Dermis microvascular lymphatic vessel endothelial cell (primary cell): ENCODE measurements around the gene CLDN22. TPM values are rescaled to one million over a fixed set of nuclear protein-coding genes. Genes with fewer than 3 reads are reported as not detected.

Experiments used
- DNase-seq, 2 donors: peaks; one replicate each; pipeline versions ENCODE4 v3.0.0 to v3.0.0-alpha.2; 2010; ENCODE audit warnings: low read depth in 2 of 2
- total RNA-seq: library from RNA; depleted of rRNA; stranded (reverse); fragments of >200 nt; gene quantifications from 2 replicates; pipeline ENCODE4 v1.2.1, GENCODE V29; 2014

Gene CLDN22
- total RNA-seq: not detected in 2 replicates

DNA sequence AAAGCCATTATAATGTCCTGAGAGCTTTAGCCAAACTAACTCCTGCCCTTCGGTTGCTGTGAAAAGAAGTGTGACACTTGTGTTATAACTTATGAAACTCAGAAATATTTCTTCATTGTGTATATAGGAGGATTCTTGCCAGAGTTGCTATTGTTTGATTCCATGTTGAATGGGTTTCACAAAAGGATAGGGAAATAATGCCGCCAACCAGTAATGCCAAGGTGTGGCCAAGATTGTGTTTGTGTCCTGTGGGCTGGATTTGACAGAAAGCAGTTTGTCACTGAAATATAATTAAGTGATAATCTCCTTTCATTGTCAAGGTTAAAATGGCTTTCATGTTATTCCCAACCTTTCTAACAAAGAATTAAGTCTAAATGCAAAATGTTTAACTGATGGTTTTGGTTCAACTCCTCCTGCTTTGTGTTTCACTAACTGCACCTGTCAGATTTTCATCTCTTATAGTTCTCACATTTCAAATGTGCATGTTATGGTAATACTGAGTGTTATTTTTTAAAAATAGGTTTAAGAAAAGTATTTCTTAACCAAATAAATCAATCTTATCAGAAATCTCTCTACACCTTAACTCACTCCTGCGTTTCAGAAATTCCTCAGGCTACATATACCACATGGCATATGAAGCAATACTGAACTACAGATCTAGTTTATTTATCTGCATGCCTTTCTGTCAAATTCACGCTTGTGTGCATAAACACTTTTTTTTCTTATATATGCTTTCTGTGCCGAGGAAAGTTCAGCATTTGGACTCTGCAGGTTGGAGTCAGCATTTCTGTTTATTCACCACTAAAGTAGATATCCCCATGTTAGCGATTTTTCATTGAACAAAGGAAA lies at the start of gene CLDN22:
TSS of gene CLDN22 (minus strand) at position 66 of the 849 bp plus-strand sequence. CDS start at position 8, 58 bp downstream.
- no peak for DNase-seq

DNA sequence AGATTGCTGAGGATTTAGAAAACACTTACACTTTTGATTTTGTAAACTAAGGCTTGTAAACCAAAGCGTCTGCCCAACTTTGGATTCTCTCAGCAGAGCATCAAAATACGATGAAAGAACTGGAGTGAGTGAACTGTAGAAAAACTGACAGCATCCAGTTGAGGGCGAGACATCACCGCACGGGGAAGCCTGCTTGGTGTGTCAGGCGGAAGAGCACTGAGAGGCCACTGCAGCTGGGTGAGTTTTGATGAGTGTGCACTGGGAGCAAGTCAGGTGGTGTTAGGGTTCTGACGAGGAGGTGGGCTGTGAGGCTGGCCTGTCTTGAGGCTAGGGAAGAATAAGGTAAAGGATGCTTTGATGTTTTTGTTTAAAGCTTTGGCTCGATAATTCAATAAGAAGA lies 49.0 kb upstream of the CLDN22 start:
- DNase-seq: no peak

DNA sequence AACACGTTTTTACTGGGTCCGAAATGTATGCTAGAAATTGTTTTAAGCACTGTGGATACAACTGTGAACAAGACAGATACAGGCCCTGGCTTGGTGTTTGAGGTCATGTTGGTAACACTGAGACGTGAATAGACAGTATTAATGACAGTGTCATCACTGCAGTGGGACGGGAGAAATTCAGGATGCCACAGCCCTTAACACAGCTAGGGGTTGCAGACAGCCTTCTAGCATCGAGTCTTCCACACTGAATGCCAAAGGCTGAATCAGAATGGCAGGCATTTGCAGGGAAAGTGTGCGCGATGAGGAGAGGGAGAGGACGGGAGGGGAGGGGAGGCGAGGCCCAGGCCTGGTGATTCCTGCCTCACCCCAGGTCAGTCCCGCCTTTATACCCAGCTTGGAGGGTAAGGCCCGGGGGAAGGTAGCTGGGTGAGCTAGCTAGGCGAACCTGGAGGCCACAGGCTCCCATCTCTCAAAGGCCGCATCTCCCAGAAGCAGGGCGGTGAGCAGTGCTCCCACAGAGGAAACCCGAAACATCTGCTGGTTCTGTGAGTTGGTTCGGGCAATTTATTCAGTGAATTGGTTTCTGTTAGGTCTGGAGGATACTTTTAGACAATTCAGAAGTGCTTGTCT lies 46.2 kb upstream of the CLDN22 start:
- DNase-seq: no peak

DNA sequence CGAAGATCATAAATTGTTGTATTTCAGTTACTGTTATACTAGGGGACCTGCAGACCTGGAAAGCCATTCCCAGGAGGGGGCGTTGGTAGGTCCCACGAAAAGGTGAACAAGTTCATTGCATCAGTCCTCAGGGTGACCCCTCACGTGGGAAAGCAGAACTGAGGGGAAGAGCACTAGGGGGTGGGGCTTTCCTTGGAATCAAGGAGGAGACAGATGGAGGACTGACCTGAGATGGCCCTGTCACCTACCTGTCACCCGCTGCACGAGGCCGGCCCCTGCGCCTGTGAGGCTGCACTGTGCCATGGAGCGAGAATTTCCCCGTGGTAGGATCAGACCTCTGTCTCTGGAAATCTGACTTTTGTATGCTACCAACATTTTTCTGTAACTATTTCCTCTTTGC lies 43.9 kb upstream of the CLDN22 start:
- DNase-seq: no peak

DNA sequence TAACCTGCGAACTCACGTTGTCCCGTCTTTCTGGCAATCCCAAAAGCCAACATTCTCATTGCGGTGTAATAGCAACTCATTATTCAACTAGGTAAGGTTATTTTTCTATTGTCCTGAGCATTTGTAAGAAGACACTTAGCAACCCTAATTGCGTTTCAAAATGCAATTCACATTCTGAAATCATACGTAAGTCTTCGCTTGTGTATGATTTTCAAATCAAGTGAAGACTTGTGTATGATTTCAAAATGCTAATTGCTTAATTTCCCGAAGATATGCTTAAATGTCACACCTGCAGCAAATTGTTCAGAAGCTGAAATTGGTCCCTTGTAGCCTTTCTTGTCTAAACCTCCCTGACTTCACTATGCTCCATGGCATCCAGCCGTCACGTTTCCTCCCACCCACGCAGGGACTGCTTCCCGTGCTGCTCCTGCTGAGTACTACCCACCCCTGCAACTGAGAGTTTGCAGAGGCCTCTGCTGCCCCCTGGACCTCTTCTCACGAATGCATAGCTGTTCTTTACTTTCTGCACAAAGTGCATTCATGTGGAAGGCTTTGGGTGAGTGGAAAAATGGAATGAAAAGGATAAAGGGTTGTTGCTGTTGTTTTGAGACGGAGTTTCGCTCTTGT lies 43.0 kb upstream of the CLDN22 start:
- DNase-seq: peak in 1 of 2 donors; percentile 65

DNA sequence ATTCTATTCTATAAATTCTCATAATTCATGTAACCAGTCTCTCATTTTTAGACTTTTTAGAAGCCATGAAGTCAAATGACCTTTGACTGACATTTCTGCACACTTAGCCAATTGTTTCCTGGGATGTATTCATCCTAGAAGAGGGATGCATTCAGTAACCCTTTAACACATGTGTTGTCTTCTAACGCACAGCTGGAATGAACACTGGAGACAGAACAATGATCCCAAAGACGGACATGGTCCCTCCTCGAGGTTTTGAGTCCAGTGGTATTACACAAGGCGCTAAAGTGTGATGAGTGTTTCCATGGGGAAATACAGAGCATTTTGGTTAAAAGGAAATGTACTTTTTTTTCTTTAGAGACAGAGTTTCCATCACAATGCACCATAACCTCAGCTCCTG lies 42.0 kb upstream of the CLDN22 start:
- DNase-seq: no peak

DNA sequence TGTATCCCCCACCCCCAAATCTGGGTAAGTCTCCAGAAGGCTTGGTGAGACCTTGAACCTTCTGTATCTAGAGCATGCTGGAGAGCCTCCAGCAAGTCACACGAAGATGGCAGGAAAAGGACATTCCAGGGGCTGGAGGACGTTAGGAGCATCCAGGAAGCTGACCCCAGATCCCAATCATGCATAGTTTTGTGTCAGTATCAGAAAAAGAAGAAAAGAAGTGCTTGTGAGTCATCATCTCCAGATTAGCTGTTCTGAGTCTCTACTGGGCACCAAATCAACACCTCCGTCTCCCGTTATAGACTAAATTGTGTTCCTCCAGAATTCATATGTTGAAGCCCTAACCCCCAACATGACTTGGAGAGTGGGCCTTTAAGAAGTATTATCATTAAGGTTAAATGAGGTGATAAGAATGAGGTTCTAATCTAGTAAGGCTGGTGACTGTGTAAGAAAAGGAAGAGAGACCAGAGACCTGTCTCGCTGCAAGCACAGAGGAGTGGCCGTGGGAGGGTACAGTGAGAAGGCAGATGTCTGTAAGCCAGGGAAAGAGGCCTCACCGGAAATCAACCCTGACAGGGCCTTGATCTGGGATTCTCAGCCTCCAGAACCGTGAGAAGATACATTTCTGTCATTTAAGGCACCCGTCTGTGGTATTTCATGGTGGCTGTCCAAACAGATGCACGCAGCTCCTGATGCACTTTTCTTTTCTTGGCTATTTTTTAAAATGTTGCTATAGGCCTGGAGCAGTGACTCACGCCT lies 40.3 kb upstream of the CLDN22 start:
- DNase-seq: peak in 1 of 2 donors; percentile 14

DNA sequence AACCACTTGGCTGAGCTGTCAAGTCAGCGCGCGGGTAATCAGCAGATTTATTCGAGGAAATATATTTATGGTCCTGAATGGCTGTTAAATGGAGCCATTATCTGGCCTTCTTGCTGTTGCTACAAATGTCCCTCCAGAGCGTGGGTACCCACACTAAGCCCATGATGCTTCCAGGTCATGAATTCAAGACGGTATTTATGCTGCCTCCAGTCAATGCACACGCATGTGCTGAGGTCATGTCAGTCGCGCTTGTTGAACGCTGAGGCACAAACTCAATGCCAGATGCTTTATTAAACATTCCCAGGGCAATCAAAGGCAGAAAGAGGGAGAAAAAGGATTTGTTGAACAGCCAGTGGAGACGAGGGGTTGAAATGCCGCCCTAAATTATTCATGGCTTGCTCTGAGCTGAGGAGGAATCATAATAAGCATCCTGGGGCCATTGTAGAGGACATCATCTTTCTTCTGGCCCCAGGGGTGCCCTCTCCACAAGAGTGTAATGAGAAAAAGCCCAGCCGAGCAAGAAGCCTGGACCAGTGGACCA lies 38.2 kb upstream of the CLDN22 start:
- DNase-seq: no peak

DNA sequence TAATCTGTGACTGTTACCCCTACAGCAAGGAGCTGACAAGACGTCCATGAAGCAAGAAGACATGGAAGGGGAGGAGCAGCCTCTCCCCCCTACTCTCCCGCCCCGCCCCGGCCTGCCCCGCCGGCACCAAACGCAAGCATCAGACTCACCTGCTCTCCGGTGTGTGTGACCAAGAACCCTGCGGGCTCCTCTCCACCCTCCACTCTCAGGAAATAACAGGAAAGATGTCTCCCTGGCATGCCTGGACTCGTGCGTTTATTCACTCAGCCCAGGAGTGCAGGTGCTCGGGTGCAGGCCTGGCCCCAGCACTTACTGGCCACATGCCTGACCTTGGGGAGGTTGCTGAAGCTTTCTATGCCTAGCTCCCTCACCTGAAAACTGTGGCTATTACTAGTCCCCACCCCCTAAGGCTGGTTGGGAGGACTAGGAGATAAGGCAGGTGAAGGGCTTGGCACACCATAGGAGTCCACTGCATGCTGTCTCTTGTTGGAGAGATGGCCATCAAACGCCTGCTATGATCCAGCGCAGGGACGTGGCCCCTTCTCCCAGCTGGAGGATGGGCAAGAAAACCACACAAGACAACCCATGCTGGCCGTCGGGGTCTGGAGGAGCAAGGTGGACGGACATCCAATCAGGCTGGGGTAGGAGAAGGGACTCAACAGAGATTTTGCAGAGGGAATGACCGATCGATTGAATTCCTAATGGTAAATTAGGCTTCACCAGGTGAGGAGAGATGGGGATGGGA lies 37.0 kb upstream of the CLDN22 start:
- DNase-seq: no peak

DNA sequence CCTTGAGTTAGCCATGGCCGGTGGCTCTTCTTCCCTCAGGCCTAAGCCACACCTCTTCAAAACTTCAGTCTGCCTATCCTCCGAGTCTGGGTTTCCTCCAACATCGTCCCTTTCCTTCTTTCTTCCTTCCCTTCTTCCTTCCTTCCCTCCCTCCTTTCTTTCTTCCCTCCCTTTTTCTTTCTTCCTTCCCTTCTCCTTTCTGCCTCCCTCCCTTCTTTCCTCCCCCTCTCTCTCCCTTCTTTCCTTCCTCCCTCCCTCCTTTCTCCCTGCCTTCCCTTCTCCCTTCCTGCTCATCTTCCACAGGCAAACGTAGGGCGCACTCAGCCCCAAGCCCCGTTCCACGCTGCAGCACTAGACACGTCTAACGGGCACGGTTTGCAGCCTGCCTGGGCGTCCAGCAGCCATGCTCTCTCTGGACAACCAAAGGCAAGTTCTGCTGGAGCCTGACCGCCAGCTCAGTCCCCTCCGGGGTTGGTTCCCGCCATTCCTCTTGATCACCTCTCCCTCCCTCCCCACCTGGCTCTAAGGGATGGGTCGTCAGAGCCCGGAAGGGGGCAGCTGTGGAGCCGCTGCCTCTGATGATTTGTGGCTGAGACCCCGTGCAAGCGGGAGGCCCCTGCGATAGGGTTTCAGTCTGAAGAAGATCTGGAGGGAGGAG lies 36.2 kb upstream of the CLDN22 start:
- no peak for DNase-seq

DNA sequence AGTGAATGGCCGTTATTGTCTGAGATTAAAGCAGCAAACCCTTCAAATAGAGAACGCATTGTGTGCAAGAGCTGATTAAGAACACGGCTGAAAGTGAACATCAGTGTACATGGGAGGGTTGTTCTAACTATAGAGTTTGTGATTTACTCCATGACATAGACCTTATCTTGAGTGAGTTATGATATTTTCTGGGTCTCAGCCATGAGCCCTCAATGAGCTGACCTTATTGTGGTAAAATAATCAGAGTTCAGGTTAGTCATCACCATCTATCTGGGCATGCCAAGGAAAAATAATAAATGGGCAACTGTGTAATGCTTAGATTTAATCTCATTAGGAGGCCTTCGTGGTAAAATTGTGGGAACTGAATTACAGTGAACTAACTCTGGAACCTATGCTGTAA lies 35.3 kb upstream of the CLDN22 start:
- peak in 1 of 2 donors; percentile 85 for DNase-seq

DNA sequence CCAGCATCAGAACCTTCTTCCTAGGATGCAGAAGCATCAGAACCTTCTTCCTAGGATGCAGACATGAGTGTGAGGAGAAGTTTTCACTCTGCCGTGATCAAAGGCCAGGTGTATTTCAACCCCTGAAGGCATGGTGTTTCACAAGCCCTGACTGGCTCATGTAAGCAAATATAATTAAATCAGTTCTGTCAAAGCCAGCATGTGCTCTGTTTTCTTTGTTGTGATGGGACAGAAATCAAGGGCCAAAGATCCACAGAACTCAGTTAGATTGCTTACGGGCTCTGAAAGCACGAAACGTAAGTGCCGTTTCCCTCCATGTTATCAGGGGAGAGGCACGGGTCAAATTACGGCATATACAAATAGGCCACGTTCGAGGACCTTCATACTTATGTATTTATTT lies 34.1 kb upstream of the CLDN22 start:
- DNase-seq: no peak

DNA sequence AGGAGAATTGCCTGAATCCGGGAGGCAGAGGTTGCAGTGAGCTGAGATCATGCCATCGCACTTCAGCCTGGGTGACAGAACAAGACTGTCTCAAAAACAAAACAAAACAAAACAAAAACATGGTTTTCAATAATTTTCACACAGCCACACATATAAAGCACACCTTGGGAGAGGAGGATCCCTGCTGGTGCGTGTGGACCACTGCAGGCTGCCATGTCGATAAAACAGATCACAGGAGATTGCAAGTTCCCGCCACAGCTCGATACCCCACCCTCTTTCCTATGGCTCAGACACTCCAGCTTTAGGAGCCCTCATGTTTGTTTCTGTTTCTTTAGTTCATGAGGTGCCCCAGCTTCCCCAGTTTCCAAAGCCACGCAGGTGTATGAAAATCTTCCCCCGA lies 33.5 kb upstream of the CLDN22 start:
- DNase-seq: no peak

DNA sequence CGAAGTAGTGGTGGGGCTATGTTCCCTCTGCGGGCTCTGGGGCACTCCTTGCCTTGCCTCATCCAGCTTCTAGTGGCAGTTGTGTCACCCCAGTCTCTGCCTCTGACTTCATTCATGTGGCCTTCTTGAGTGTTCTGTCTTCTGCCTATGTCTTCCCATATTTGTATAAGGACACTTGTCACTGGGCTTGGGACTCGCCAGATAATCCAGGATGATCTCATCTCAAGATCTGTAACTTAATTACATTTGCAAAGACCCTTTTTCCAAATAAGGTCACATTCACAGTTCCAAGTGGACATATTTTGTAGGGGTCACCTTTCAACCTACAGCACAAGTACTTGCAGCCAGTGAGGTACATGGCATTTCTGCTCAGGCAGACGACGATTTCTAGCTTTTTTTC lies 32.5 kb upstream of the CLDN22 start:
- DNase-seq: no peak

DNA sequence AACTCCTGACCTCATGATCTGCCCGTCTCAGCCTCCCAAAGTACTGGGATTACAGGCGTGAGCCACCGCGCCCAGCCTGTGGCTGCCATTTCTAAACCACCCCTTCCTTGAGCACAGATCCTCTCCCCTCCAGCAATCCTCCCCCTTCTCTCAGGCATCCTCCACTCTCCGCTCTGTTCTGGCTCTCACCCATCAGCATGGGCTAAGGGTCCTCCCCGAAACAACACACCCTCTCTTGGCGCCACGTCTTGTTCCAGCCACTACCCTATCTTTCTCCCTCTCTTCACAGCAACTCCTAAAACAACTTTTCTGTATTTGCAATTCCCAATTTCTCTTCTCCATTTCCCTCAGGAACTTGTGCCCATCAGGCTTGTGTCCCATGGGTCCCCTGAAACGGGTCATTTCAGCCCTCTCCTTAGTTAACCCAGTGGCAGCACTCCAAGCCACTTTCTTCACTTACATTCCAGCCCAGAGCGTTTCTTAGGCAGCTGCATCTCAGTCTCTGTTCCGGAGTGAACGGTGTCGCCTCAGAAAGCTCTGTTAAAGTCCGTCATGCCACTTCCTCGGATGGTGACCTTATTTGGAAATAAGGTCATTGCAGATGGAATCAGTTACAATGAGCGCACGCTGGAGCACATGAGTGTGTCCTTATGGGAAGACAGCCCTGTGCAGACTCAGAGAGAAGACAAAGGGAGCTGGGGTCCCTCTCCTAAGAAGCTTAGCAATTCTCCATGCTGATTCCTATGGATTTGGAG lies 30.4 kb upstream of the CLDN22 start:
- no peak for DNase-seq

DNA sequence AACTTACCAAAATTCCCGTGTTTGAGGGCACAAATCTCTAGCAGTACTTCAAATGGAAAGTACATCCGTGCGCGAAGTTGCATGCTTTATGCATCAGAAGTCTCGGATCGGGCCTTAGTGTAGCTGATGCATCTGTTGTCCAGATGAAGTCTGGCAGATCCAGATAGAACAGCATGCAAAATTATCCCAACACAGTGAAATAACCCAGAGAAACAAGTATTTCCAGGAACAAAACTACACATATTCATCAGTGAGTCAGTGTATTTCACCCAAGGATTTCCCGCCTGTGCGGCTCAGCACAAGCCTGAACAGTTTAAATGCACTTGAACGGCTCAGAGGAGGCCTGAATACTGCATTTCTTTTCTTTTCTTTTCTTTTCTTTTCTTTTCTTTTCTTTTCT lies 29.6 kb upstream of the CLDN22 start:
- no peak for DNase-seq

DNA sequence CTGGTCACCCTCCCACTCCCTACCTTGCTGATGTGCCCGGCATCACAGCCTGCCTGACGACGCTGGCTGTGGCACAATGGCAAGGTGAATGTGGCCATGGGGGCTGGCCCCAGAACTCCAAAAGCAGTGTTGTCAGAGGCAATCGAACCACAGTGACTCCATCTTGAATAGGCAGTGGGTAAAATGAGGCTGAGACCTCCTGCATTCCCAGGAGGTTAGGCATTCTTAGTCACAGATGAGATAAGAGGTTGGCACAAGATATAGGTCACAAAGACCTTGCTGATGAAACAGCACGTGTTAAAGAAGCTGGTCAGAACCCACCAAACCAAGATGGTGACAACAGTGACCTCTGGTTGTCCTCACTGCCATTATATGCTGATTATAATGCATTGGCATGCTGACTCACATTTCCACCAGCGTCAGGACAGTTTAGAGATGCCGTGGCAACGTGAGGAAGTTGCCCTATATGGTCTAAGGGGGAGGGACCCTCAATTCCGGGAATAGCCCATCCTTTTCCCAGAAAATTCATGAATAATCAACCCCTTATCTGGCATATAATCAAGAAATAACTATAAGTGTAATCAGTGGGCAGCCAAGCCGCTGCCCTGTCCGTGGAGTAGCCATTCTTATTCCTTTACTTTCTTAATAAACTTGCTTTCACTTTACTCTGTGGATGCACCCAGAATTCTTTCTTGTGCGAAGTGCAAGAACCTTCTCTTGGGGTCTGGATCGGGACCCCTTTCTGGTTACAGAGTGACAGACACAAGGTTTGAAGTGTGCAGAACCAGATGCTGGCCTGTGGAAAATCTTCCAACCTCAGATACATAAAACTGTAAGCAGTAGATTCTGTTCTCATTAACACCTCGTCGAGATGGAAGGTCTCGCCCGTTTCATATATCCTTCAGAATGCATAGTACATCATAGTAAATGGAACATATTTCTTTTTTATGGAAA lies 28.9 kb upstream of the CLDN22 start:
- peak; percentile 46 to 77 for DNase-seq

DNA sequence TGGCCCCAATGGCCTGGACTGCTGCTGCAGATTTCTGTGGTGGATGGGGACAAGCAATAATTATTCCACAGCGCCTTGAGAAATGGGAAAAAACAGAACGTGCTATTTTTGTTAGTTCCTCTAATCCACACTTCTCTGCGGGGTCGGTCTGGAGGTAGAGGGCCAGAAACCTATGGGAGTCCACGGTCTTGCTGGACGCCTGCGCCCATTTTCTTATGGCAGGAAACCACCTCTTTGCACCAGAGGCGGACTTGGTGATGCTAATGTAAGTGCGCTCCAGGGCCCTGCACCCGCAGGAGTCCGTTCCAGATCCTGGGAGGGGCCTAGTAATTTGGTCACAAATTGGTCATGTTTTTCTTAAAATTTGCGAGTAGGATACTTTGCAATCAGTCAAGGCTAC lies 28.1 kb upstream of the CLDN22 start:
- no peak for DNase-seq
